Measurements from ENCODE around the gene DNAJC1.

DNA sequence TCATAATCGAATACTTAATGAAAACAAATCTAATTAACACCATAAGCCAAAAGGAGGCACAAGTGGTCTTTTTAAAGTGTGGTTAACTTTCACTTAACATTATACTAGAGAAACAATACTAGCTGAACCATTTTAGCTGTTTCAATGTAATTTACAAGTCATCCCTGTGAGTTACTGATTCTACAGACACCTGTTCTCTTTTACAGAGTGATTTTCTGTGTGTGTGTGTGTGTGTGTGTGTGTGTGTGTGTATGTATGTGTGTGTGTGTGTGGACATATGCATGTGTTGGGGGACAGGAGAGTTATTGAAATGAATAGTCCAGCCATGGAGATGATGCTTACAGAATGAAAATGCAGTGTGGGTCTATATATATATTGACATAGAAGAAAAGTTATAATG lies 200.2 kb downstream of the DNAJC1 start:
- TF ChIP-seq, protein P1, sequence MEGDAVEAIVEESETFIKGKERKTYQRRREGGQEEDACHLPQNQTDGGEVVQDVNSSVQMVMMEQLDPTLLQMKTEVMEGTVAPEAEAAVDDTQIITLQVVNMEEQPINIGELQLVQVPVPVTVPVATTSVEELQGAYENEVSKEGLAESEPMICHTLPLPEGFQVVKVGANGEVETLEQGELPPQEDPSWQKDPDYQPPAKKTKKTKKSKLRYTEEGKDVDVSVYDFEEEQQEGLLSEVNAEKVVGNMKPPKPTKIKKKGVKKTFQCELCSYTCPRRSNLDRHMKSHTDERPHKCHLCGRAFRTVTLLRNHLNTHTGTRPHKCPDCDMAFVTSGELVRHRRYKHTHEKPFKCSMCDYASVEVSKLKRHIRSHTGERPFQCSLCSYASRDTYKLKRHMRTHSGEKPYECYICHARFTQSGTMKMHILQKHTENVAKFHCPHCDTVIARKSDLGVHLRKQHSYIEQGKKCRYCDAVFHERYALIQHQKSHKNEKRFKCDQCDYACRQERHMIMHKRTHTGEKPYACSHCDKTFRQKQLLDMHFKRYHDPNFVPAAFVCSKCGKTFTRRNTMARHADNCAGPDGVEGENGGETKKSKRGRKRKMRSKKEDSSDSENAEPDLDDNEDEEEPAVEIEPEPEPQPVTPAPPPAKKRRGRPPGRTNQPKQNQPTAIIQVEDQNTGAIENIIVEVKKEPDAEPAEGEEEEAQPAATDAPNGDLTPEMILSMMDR (IDR thresholded peaks at IDR 0.05; ENCODE audit: insufficient read depth, low read depth, low read length) = no peak
- TF ChIP-seq EZH2 (IDR thresholded peaks at IDR 0.05; ENCODE audit: insufficient read depth, low read length) = no peak

All from astrocyte (in vitro differentiated cells and primary cell).